Measurements from ENCODE around the gene ENTR1.

ENTR1 gene

GRCh38 chr9:136395020-136395340 is 15.4 kb downstream of the ENTR1 start:
- Histone ChIP-seq H3K4me3 (ENCODE audit: insufficient read depth in 1 of 2, low read depth in 1 of 2, low read length in 2 of 2) (no peak overlapping the region), H3K4me2 (ENCODE audit: low read length, poor library complexity, severe bottlenecking) (no peak overlapping the region), H3K18ac (ENCODE audit: low read depth in 1 of 2, low read length in 2 of 2) (no peak overlapping the region), H2BK120ac (ENCODE audit: low read depth, low read length) (no peak overlapping the region), H2AK5ac (ENCODE audit: low read length, severe bottlenecking) (no peak overlapping the region), H3K27me3 (ENCODE audit: control insufficient read depth in 1 of 2, insufficient read depth in 1 of 2, low read length in 2 of 2) (no peaks in the 10 kb centered on the region), H3K14ac (ENCODE audit: low read length in 2 of 2) (no peak overlapping the region), H4K91ac (ENCODE audit: low read length) (no peak overlapping the region), H2BK12ac (ENCODE audit: low read length in 2 of 2) (no peak overlapping the region), H3K36me3 (ENCODE audit: control insufficient read depth in 1 of 2, insufficient read depth in 2 of 2, low read depth in 1 of 2, low read length in 2 of 2) (peaks cover 66 to 76% of the 10 kb centered on the region in 2 experiments), H2AFZ (ENCODE audit: low read depth, low read length) (no peak overlapping the region), H3K9me3 (ENCODE audit: control insufficient read depth, low read length) (no peaks in the 10 kb centered on the region), H3K4ac (ENCODE audit: low read depth in 1 of 2, low read length in 2 of 2) (no peak overlapping the region), H3K9ac (ENCODE audit: low read length) (peak overlapping the region; percentile 73), H3K4me1 (ENCODE audit: control insufficient read depth, insufficient read depth, low read depth, low read length) (peaks cover 13% of the 10 kb centered on the region), H2BK15ac (ENCODE audit: low read depth, poor library complexity, severe bottlenecking) (no peak overlapping the region), H4K8ac (ENCODE audit: low read length) (no peak overlapping the region), H3K23ac (ENCODE audit: low read length in 2 of 2) (no peak overlapping the region), H2BK5ac (ENCODE audit: low read depth, low read length, poor library complexity, severe bottlenecking) (no peak overlapping the region), H3K27ac (ENCODE audit: low read length, poor library complexity, severe bottlenecking) (no peak overlapping the region), H3K79me1 (replicated peaks; ENCODE audit: low read length, poor library complexity, severe bottlenecking) (peaks cover 59% of the 10 kb centered on the region)
- WGBS, result 98% methylated on average over 13 of the region's 13 CpGs
- no peak for DNase-seq

DNA sequence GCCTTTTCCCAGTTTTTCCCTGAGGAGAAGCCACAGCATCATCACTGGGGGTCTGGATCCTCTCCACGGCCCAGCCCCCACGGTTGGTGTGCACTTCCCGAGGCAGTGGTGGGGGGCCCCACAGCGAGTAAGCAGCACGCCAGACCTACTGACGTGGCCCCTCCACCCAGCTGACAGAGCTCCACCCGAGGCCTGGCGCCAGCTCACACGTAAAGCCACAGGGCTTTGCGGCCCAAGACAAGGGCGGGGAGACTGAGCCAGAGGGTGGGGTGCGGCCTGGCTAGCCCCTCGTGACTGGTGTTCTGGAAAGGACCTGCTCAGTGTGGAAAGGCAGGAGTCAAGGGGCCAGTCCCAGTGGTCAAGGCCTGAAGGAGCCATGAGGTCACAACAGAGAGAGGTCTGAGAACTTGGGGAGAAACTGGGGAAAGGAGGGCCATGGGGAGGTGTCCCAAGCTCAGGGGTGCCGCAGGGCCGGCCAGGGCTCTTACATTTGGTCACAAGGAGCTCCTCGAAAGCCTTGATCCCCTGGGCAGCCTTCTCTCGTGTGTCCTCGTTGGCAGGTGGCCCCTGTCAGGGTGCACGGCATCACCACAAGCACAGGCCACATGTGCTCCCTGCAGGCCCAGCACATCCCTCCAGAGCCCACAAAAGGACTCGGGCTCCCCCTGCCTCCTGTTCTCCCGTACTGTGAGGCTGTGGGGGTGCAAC is 15.9 kb downstream of the ENTR1 start:
- no peak overlapping the region for H2AFZ ChIP-seq (ENCODE audit: low read depth, low read length)
- H3K27ac ChIP-seq (ENCODE audit: low read length, poor library complexity, severe bottlenecking), result no peak overlapping the region
- DNase-seq, result no peak
- H2BK12ac ChIP-seq (ENCODE audit: low read length in 2 of 2), result no peak overlapping the region
- H3K9me3 ChIP-seq (ENCODE audit: control insufficient read depth, low read length), result no peaks in the 10 kb centered on the region
- H3K23ac ChIP-seq (ENCODE audit: low read length in 2 of 2), result no peak overlapping the region
- H3K14ac ChIP-seq (ENCODE audit: low read length in 2 of 2), result no peak overlapping the region
- H3K4ac ChIP-seq (ENCODE audit: low read depth in 1 of 2, low read length in 2 of 2), result no peak overlapping the region
- H3K27me3 ChIP-seq (ENCODE audit: control insufficient read depth in 1 of 2, insufficient read depth in 1 of 2, low read length in 2 of 2), result no peaks in the 10 kb centered on the region
- H3K18ac ChIP-seq (ENCODE audit: low read depth in 1 of 2, low read length in 2 of 2), result no peak overlapping the region
- peaks cover 13% of the 10 kb centered on the region for H3K4me1 ChIP-seq (ENCODE audit: control insufficient read depth, insufficient read depth, low read depth, low read length)
- no peak overlapping the region for H4K8ac ChIP-seq (ENCODE audit: low read length)
- WGBS, result 97% methylated on average over 21 of the region's 21 CpGs
- H2BK15ac ChIP-seq (ENCODE audit: low read depth, poor library complexity, severe bottlenecking), result no peak overlapping the region
- H3K4me2 ChIP-seq (ENCODE audit: low read length, poor library complexity, severe bottlenecking), result no peak overlapping the region
- no peak overlapping the region for H2BK5ac ChIP-seq (ENCODE audit: low read depth, low read length, poor library complexity, severe bottlenecking)
- peak overlapping the region; percentile 77 for H3K9ac ChIP-seq (ENCODE audit: low read length)
- H4K91ac ChIP-seq (ENCODE audit: low read length), result no peak overlapping the region
- H2AK5ac ChIP-seq (ENCODE audit: low read length, severe bottlenecking), result no peak overlapping the region
- peaks cover 64% of the 10 kb centered on the region for H3K79me1 ChIP-seq (replicated peaks; ENCODE audit: low read length, poor library complexity, severe bottlenecking)
- H2BK120ac ChIP-seq (ENCODE audit: low read depth, low read length), result no peak overlapping the region
- H3K36me3 ChIP-seq (ENCODE audit: control insufficient read depth in 1 of 2, insufficient read depth in 2 of 2, low read depth in 1 of 2, low read length in 2 of 2), result peaks cover 71 to 81% of the 10 kb centered on the region in 2 experiments
- no peak overlapping the region for H3K4me3 ChIP-seq (ENCODE audit: insufficient read depth in 1 of 2, low read depth in 1 of 2, low read length in 2 of 2)

- Histone ChIP-seq H3K4me1 (ENCODE audit: control insufficient read depth, insufficient read depth, low read depth, low read length) (peaks cover 5% of the 10 kb centered on the region), H2BK5ac (ENCODE audit: low read depth, low read length, poor library complexity, severe bottlenecking) (no peak overlapping the region), H3K4ac (ENCODE audit: low read depth in 1 of 2, low read length in 2 of 2) (no peak overlapping the region), H2BK120ac (ENCODE audit: low read depth, low read length) (no peak overlapping the region), H3K18ac (ENCODE audit: low read depth in 1 of 2, low read length in 2 of 2) (no peak overlapping the region), H2AK5ac (ENCODE audit: low read length, severe bottlenecking) (no peak overlapping the region), H2BK12ac (ENCODE audit: low read length in 2 of 2) (no peak overlapping the region), H3K79me1 (replicated peaks; ENCODE audit: low read length, poor library complexity, severe bottlenecking) (peaks cover 68% of the 10 kb centered on the region), H3K36me3 (ENCODE audit: control insufficient read depth in 1 of 2, insufficient read depth in 2 of 2, low read depth in 1 of 2, low read length in 2 of 2) (peaks cover 78 to 87% of the 10 kb centered on the region in 2 experiments), H3K27me3 (ENCODE audit: control insufficient read depth in 1 of 2, insufficient read depth in 1 of 2, low read length in 2 of 2) (no peaks in the 10 kb centered on the region), H2AFZ (ENCODE audit: low read depth, low read length) (no peak overlapping the region), H3K9ac (ENCODE audit: low read length) (peak overlapping the region; percentile 77), H3K23ac (ENCODE audit: low read length in 2 of 2) (no peak overlapping the region), H3K14ac (ENCODE audit: low read length in 2 of 2) (no peak overlapping the region), H4K91ac (ENCODE audit: low read length) (no peak overlapping the region), H3K4me2 (ENCODE audit: low read length, poor library complexity, severe bottlenecking) (no peak overlapping the region), H4K8ac (ENCODE audit: low read length) (no peak overlapping the region), H3K4me3 (ENCODE audit: insufficient read depth in 1 of 2, low read depth in 1 of 2, low read length in 2 of 2) (peak overlapping the region in 1 of 2 experiments; percentile 37), H3K9me3 (ENCODE audit: control insufficient read depth, low read length) (no peaks in the 10 kb centered on the region), H3K27ac (ENCODE audit: low read length, poor library complexity, severe bottlenecking) (no peak overlapping the region), H2BK15ac (ENCODE audit: low read depth, poor library complexity, severe bottlenecking) (no peak overlapping the region)
- 96% methylated on average over 17 of the region's 17 CpGs for WGBS
- no peak for DNase-seq
These were observed 16.9 kb downstream of the ENTR1 start for GRCh38 chr9:136393531-136393930.

GRCh38 chr9:136392538-136393449 is 17.6 kb downstream of the ENTR1 start:
- Histone ChIP-seq H2AK5ac (ENCODE audit: low read length, severe bottlenecking) (no peak overlapping the region), H3K79me1 (replicated peaks; ENCODE audit: low read length, poor library complexity, severe bottlenecking) (peaks cover 73% of the 10 kb centered on the region), H4K8ac (ENCODE audit: low read length) (no peak overlapping the region), H2BK5ac (ENCODE audit: low read depth, low read length, poor library complexity, severe bottlenecking) (no peak overlapping the region), H3K9me3 (ENCODE audit: control insufficient read depth, low read length) (no peaks in the 10 kb centered on the region), H3K4ac (ENCODE audit: low read depth in 1 of 2, low read length in 2 of 2) (no peak overlapping the region), H3K4me2 (ENCODE audit: low read length, poor library complexity, severe bottlenecking) (no peak overlapping the region), H3K27me3 (ENCODE audit: control insufficient read depth in 1 of 2, insufficient read depth in 1 of 2, low read length in 2 of 2) (no peaks in the 10 kb centered on the region), H2BK15ac (ENCODE audit: low read depth, poor library complexity, severe bottlenecking) (no peak overlapping the region), H3K14ac (ENCODE audit: low read length in 2 of 2) (no peak overlapping the region), H2BK120ac (ENCODE audit: low read depth, low read length) (no peak overlapping the region), H3K27ac (ENCODE audit: low read length, poor library complexity, severe bottlenecking) (no peak overlapping the region), H3K4me3 (ENCODE audit: insufficient read depth in 1 of 2, low read depth in 1 of 2, low read length in 2 of 2) (peak overlapping the region in 1 of 2 experiments; percentile 59), H2AFZ (ENCODE audit: low read depth, low read length) (no peak overlapping the region), H4K91ac (ENCODE audit: low read length) (no peak overlapping the region), H3K23ac (ENCODE audit: low read length in 2 of 2) (no peak overlapping the region), H3K9ac (ENCODE audit: low read length) (peak overlapping the region; percentile 77), H3K18ac (ENCODE audit: low read depth in 1 of 2, low read length in 2 of 2) (no peak overlapping the region), H3K4me1 (ENCODE audit: control insufficient read depth, insufficient read depth, low read depth, low read length) (no peaks in the 10 kb centered on the region), H2BK12ac (ENCODE audit: low read length in 2 of 2) (no peak overlapping the region), H3K36me3 (ENCODE audit: control insufficient read depth in 1 of 2, insufficient read depth in 2 of 2, low read depth in 1 of 2, low read length in 2 of 2) (peaks cover 78 to 87% of the 10 kb centered on the region in 2 experiments)
- DNase-seq, result no peak
- WGBS, result 96% methylated on average over 21 of the region's 21 CpGs
